Non-pigmented ciliary epithelial cell (primary cell): ENCODE results near the gene HOXC6.
"Not testable (repeated sequence)": the region's sequence is repeated elsewhere in the genome, so short reads cannot be mapped to it uniquely, and the experiment has no call there.

Source experiments
- DNase-seq: peaks from one replicate; pipeline ENCODE4 v3.0.0-alpha.2; 2010; ENCODE audit warnings: low read depth

HOXC6 gene

GRCh38 chr12:54055552-54055951 lies 27.3 kb downstream of the HOXC6 start:
- no peak for DNase-seq

GRCh38 chr12:54056110-54056509 lies 27.9 kb downstream of the HOXC6 start:
- DNase-seq, result no peak

- DNase-seq, result no peak
Observed at GRCh38 chr12:54058128-54058768, 30.0 kb downstream of the HOXC6 start.

GRCh38 chr12:54059668-54060067 lies 31.4 kb downstream of the HOXC6 start:
- DNase-seq, result no peak

GRCh38 chr12:54060174-54060974 lies 32.1 kb downstream of the HOXC6 start:
- no peak for DNase-seq

- DNase-seq, result no peak
Observed at GRCh38 chr12:54060975-54061778, 32.9 kb downstream of the HOXC6 start.

GRCh38 chr12:54065677-54066076 lies 37.4 kb downstream of the HOXC6 start:
- no peak for DNase-seq

- DNase-seq, result no peak
Observed at GRCh38 chr12:54066408-54066807, 38.2 kb downstream of the HOXC6 start.

GRCh38 chr12:54068418-54069070 lies 40.3 kb downstream of the HOXC6 start:
- no peak for DNase-seq

- no peak for DNase-seq
Observed at GRCh38 chr12:54071942-54072341, 43.7 kb downstream of the HOXC6 start.

GRCh38 chr12:54074308-54074707 lies 46.1 kb downstream of the HOXC6 start:
- DNase-seq, result no peak

- no peak for DNase-seq
Observed at GRCh38 chr12:54075409-54075808, 47.2 kb downstream of the HOXC6 start.

GRCh38 chr12:54075974-54076373 lies 47.7 kb downstream of the HOXC6 start:
- no peak for DNase-seq

- DNase-seq, result not testable (repeated sequence)
Observed at GRCh38 chr12:54077843-54078242, 49.6 kb downstream of the HOXC6 start.

GRCh38 chr12:54079115-54079514 lies 50.9 kb downstream of the HOXC6 start:
- DNase-seq, result not testable (repeated sequence)
